GM19099 (cell line): Measurements from ENCODE around the gene HSD17B8.

ENCODE experiments used
- POLR2A ChIP-seq: IDR thresholded peaks from 3 replicates; pipeline ENCODE4 v1.6.1; 2011; ENCODE audit warnings: low read depth; ENCODE audit not compliant: insufficient read length; ENCODE audit errors: extremely low read depth

Gene HSD17B8

DNA sequence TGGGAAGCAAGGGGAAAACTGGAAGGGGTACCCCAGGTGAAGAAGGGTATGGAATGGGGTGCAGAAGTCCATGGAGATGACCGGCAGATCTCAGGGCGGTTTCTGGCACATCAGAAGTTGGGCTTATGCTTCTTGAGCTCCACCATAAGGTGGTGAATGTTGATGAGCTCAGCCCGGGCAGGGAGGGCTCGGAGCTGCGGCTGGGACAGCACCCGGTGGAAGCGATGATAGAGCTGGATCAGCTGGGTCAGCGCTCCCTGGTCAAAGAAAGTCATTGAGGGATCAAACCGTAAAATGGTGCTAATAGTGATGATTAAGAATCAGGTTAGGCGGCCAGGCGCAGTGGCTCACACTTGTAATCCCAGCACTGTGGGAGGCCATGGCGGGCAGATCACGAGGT, 46.3 kb downstream of the HSD17B8 start:
- TF ChIP-seq POLR2A: no peak

- no peak for TF ChIP-seq POLR2A
Observed at GRCh38 chr6:33251395-33252012, 47.0 kb downstream of the HSD17B8 start.

DNA sequence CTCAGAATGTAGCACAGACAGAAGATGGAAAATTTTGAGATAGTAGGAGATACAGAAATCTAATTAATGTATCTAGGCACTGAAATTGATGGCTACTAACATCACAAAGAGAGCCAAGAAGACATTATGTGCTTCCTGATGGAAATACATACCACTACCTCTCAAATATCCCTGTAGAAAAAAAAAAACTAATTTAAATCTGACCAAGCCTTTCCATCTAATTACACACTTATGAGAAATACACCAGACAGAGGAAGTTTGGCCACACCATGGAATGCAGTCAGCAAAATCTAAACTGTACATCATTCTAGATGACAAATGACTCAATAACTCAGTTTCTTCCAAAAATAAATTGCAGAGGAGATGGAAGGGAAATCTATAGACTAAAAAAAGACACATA, 48.3 kb downstream of the HSD17B8 start:
- TF ChIP-seq POLR2A: no peak

DNA sequence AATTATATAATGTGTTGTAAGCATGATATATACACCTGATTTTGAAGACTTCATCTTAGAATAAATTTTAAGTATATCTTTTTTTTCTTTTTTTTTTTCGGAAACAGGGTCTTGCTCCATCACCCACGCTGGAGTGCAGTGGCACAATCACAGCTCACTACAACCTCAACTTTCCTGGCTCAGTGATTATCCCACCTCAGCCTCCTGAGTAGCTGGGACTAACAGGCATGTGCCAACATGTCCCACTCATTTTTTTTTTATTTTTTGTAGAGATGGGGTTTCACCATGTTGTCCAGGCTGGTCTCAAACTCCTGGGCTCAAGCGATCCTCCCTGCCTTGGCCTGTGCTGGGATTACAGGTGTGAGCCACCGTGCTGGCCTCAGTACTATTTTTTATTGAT, 50.1 kb downstream of the HSD17B8 start:
- no peak for TF ChIP-seq POLR2A
